SK-N-SH treated with all-trans-retinoic acid at 6 μM for 48 hours (cell line): Measurements from ENCODE around the gene PSRC1.

Experiments used
- PPARA ChIP-seq: fragments of 250-450 bp; sonication (Bioruptor Pico); IDR thresholded peaks from 2 replicates; pipeline ENCODE4 v1.5.0; 2020; ENCODE audit warnings: mild to moderate bottlenecking, borderline replicate concordance
- TF ChIP-seq, protein P1 (sequence below): fragments of 250-450 bp; sonication (Bioruptor Pico); IDR thresholded peaks from 2 replicates; pipeline ENCODE4 v1.5.1; 2020; ENCODE audit warnings: low read depth, mild to moderate bottlenecking, moderate library complexity

- no peak for TF ChIP-seq PPARA (CRISPR knock-in tag)
- TF ChIP-seq, protein P1, sequence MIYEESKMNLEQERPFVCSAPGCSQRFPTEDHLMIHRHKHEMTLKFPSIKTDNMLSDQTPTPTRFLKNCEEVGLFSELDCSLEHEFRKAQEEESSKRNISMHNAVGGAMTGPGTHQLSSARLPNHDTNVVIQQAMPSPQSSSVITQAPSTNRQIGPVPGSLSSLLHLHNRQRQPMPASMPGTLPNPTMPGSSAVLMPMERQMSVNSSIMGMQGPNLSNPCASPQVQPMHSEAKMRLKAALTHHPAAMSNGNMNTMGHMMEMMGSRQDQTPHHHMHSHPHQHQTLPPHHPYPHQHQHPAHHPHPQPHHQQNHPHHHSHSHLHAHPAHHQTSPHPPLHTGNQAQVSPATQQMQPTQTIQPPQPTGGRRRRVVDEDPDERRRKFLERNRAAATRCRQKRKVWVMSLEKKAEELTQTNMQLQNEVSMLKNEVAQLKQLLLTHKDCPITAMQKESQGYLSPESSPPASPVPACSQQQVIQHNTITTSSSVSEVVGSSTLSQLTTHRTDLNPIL (CRISPR knock-in tag) = no peak
These were observed 32.3 kb upstream of the PSRC1 start for GRCh38 chr1:109315288-109315687.
